Neural cell (in vitro differentiated cells): Measurements from ENCODE around the gene TTLL12. TPM values are rescaled to one million over a fixed set of nuclear protein-coding genes. Genes with fewer than 3 reads are reported as not detected.

Experiments used
- H2AFZ ChIP-seq: fragments of 200-600, 300-800 bp; sonication (generic), shearing (Covaris generic); 2 replicates; pipeline ENCODE4 v1.6.0; 2014; ENCODE audit warnings: low read depth, mild to moderate bottlenecking, antibody characterized with exemption, low read length, moderate library complexity
- H3F3A ChIP-seq: fragments of 200-600 bp; shearing (Covaris generic); 2 replicates; pipeline ENCODE4 v1.6.1; 2016; ENCODE audit warnings: mild to moderate bottlenecking, moderate library complexity, mixed read lengths, antibody characterized with exemption, low read length; ENCODE audit not compliant: insufficient read depth, poor library complexity, severe bottlenecking
- H3K27ac ChIP-seq: fragments of 200-600, 300-800 bp; sonication (generic), shearing (Covaris generic); 2 replicates; pipeline ENCODE4 v1.5.1; 2014; ENCODE audit warnings: mild to moderate bottlenecking, low read length, moderate library complexity
- H3K27me3 ChIP-seq: fragments of 300-800, 200-600 bp; sonication (generic), shearing (Covaris generic); 2 replicates; pipeline ENCODE4 v1.6.0; 2014; ENCODE audit warnings: mild to moderate bottlenecking, low read depth, low read length, moderate library complexity; ENCODE audit not compliant: insufficient read depth
- H3K36me3 ChIP-seq: fragments of 300-800, 200-600 bp; sonication (generic), shearing (Covaris generic); 2 replicates; pipeline ENCODE4 v1.5.1; 2014; ENCODE audit warnings: mild to moderate bottlenecking, antibody characterized with exemption, low read length, moderate library complexity; ENCODE audit not compliant: insufficient read depth
- H3K4me2 ChIP-seq: fragments of 300-800, 200-600 bp; sonication (generic), shearing (Covaris generic); 2 replicates; pipeline ENCODE4 v1.6.0; 2014; ENCODE audit warnings: mild to moderate bottlenecking, low read length
- H3K4me3 ChIP-seq: fragments of 300-800, 200-600 bp; sonication (generic), shearing (Covaris generic); 2 replicates; pipeline ENCODE4 v1.5.1; 2014; ENCODE audit warnings: mild to moderate bottlenecking, low read length, moderate library complexity
- H3K79me2 ChIP-seq: fragments of 200-600 bp; shearing (Covaris generic); replicated peaks from 2 replicates; pipeline ENCODE4 v1.6.0; 2014; ENCODE audit warnings: mild to moderate bottlenecking, low read length, moderate library complexity; ENCODE audit not compliant: insufficient read depth
- H3K9ac ChIP-seq: fragments of 300-800, 200-600 bp; sonication (generic), shearing (Covaris generic); 2 replicates; pipeline ENCODE4 v1.6.1; 2016; ENCODE audit warnings: mild to moderate bottlenecking, low read length, mixed read lengths
- H3K9me2 ChIP-seq: fragments of 200-600 bp; shearing (Covaris generic); 2 replicates; pipeline ENCODE4 v1.6.1; 2016; ENCODE audit warnings: mild to moderate bottlenecking, low read length, mixed read lengths; ENCODE audit not compliant: insufficient read depth
- H3K9me3 ChIP-seq: fragments of 200-600, 300-800 bp; sonication (generic), shearing (Covaris generic); 2 replicates; pipeline ENCODE4 v1.6.1; 2016; ENCODE audit warnings: mild to moderate bottlenecking, mixed run types, low read length, moderate library complexity, mixed read lengths
- H4K20me1 ChIP-seq: fragments of 200-600 bp; shearing (Covaris generic); 2 replicates; pipeline ENCODE4 v1.6.1; 2016; ENCODE audit warnings: mild to moderate bottlenecking, mixed run types; ENCODE audit not compliant: insufficient read depth
- EP300 ChIP-seq: fragments of 450-650 bp; conservative IDR thresholded peaks from 2 replicates; pipeline ENCODE4 v1.6.1; 2014; ENCODE audit warnings: antibody characterized with exemption, mild to moderate bottlenecking, moderate library complexity; ENCODE audit not compliant: poor library complexity, severe bottlenecking
- EZH2 ChIP-seq: fragments of 200-600, 300-800 bp; shearing (Covaris generic), sonication (generic); IDR thresholded peaks from 2 replicates; pipeline ENCODE4 v1.6.1; 2014; ENCODE audit warnings: antibody characterized with exemption, low read length, borderline replicate concordance, mild to moderate bottlenecking; ENCODE audit not compliant: insufficient read depth, poor library complexity, severe bottlenecking
- MXI1 ChIP-seq: fragments of 450-650 bp; conservative IDR thresholded peaks from 2 replicates; pipeline ENCODE4 v1.6.1; 2014; ENCODE audit warnings: antibody characterized with exemption, mild to moderate bottlenecking; ENCODE audit not compliant: poor library complexity, severe bottlenecking
- POLR2AphosphoS5 ChIP-seq: IDR thresholded peaks from 2 replicates; pipeline ENCODE4 v1.6.1; 2012
- RAD21 ChIP-seq: fragments of 450-650 bp; conservative IDR thresholded peaks from 2 replicates; pipeline ENCODE4 v1.6.1; 2014; ENCODE audit warnings: antibody characterized with exemption, mild to moderate bottlenecking, moderate library complexity
- SMC3 ChIP-seq: fragments of 450-650 bp; conservative IDR thresholded peaks from 2 replicates; pipeline ENCODE4 v1.6.1; 2014; ENCODE audit warnings: antibody characterized with exemption, mild to moderate bottlenecking, moderate library complexity; ENCODE audit not compliant: poor library complexity
- TAF1 ChIP-seq: IDR thresholded peaks from 2 replicates; pipeline ENCODE4 v1.6.1; 2012; ENCODE audit warnings: low read depth
- polyA plus RNA-seq: library from polyadenylated mRNA; depleted of rRNA; stranded (reverse); fragments of >200 nt; gene quantifications from 2 replicates; pipeline ENCODE4 v1.2.3, GENCODE V29; 2014
- TF ChIP-seq, protein P1 (sequence below): IDR thresholded peaks from 2 replicates; pipeline ENCODE4 v1.6.1; 2012; ENCODE audit warnings: borderline replicate concordance
- TF ChIP-seq, protein P2 (sequence below): fragments of 450-650 bp; IDR thresholded peaks from 2 replicates; pipeline ENCODE4 v1.5.1; 2014; ENCODE audit warnings: antibody characterized with exemption, mild to moderate bottlenecking, moderate library complexity; ENCODE audit not compliant: poor library complexity, severe bottlenecking

Gene TTLL12
- polyA plus RNA-seq, 1 donor from 2014 or later, result 22.2 TPM

DNA sequence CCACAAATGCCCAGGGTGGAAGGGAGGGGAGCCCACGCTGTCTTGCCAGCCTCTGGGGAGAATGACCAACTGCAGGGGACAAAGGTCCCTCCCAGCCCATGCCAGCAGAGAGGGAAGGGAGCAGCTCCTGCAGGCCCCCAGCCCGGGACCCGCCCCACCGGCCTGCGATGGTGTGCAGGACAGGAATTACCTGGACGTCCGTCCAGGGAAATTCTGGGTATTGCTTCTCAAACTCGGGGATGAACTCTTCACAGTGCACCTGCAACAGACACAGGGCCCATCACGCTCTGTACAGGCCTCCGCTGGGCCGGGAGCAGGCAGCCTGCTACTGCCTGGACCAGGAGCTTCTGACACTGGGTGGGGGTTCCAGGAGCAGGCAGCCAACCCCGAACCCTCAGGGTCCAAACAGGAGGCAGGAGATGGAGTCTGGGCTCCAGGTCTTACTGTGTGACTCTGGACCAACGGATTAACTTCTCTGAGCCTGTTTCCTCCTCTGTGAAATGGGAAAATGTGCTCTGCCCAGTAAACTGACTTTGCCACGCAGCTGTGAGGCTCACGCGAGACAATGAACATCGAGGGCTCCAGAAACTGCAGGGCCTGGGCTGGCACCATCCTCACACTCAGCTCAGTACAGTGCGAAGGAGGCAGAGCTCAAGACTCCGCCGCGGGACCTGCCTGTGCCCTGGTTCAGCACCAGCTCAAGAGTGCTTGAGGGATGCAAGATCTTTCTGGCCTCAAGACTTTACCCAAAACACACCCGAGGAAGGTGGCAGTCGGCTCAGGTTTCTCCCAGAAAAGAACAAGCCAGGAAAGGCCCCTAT is 17.4 kb downstream of the TTLL12 start:
- H3K4me3 ChIP-seq, result no peak overlapping the region
- H3F3A ChIP-seq, result no peaks in the 10 kb centered on the region
- no peak for TF ChIP-seq POLR2AphosphoS5
- TF ChIP-seq EP300, result no peak
- TF ChIP-seq RAD21, result no peak
- no peak for TF ChIP-seq MXI1
- TF ChIP-seq, protein P1, sequence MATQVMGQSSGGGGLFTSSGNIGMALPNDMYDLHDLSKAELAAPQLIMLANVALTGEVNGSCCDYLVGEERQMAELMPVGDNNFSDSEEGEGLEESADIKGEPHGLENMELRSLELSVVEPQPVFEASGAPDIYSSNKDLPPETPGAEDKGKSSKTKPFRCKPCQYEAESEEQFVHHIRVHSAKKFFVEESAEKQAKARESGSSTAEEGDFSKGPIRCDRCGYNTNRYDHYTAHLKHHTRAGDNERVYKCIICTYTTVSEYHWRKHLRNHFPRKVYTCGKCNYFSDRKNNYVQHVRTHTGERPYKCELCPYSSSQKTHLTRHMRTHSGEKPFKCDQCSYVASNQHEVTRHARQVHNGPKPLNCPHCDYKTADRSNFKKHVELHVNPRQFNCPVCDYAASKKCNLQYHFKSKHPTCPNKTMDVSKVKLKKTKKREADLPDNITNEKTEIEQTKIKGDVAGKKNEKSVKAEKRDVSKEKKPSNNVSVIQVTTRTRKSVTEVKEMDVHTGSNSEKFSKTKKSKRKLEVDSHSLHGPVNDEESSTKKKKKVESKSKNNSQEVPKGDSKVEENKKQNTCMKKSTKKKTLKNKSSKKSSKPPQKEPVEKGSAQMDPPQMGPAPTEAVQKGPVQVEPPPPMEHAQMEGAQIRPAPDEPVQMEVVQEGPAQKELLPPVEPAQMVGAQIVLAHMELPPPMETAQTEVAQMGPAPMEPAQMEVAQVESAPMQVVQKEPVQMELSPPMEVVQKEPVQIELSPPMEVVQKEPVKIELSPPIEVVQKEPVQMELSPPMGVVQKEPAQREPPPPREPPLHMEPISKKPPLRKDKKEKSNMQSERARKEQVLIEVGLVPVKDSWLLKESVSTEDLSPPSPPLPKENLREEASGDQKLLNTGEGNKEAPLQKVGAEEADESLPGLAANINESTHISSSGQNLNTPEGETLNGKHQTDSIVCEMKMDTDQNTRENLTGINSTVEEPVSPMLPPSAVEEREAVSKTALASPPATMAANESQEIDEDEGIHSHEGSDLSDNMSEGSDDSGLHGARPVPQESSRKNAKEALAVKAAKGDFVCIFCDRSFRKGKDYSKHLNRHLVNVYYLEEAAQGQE, result no peak
- TF ChIP-seq EZH2, result no peak
- TF ChIP-seq, protein P2, sequence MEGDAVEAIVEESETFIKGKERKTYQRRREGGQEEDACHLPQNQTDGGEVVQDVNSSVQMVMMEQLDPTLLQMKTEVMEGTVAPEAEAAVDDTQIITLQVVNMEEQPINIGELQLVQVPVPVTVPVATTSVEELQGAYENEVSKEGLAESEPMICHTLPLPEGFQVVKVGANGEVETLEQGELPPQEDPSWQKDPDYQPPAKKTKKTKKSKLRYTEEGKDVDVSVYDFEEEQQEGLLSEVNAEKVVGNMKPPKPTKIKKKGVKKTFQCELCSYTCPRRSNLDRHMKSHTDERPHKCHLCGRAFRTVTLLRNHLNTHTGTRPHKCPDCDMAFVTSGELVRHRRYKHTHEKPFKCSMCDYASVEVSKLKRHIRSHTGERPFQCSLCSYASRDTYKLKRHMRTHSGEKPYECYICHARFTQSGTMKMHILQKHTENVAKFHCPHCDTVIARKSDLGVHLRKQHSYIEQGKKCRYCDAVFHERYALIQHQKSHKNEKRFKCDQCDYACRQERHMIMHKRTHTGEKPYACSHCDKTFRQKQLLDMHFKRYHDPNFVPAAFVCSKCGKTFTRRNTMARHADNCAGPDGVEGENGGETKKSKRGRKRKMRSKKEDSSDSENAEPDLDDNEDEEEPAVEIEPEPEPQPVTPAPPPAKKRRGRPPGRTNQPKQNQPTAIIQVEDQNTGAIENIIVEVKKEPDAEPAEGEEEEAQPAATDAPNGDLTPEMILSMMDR, result no peak
- no peak for TF ChIP-seq TAF1
- no peak for TF ChIP-seq SMC3
- H3K4me2 ChIP-seq, result no peak overlapping the region
- no peak overlapping the region for H3K9ac ChIP-seq
- H3K27ac ChIP-seq, result no peak overlapping the region
- no peaks in the 10 kb centered on the region for H3K27me3 ChIP-seq
- no peaks in the 10 kb centered on the region for H4K20me1 ChIP-seq
- no peak overlapping the region for H2AFZ ChIP-seq
- no peaks in the 10 kb centered on the region for H3K36me3 ChIP-seq
- no peaks in the 10 kb centered on the region for H3K9me2 ChIP-seq
- no peaks in the 10 kb centered on the region for H3K79me2 ChIP-seq
- no peaks in the 10 kb centered on the region for H3K9me3 ChIP-seq

DNA sequence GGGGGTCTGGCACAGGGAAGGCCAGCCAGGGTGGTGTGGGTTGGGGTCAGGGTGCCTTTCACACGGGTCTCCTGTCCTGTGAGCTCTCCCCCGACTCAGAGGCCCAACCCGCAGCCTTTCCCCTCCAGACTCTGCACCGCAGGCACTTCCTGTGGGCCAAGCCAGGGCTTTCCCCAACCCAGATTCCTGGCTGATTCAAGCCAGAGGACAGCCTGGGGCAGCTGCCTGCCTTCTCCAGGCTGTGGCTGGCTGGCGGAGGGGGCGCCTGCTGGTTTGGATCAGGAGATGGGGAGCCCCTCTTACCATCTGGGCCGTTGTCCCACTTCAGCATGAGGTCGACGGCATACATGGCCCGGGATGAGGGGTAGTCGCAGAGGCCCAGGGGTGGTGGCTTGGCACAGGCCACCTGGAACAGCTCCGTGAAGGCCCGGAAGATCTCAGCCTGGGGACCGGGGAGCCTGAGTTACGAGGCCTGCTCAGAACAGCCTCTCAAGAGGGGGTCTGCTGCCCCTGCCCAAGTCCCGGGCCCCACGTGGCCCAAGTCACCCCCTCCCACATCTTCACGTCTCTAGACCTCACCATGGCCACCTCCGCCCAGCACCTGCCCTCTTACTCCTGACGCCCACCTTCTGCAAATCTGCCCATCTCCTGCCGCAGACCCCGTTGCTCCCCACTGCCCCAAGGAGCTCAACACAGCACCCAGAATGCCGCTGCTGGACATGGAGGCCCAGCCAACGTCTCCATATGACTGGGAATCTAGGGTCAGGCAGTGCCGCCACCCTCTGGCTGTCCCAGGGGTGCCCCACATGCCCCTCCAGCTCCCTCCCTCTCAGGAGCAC is 18.2 kb downstream of the TTLL12 start:
- H3K4me3 ChIP-seq, result no peak overlapping the region
- no peaks in the 10 kb centered on the region for H3K27me3 ChIP-seq
- no peak overlapping the region for H3K9ac ChIP-seq
- H4K20me1 ChIP-seq, result no peaks in the 10 kb centered on the region
- no peaks in the 10 kb centered on the region for H3K9me3 ChIP-seq
- no peak overlapping the region for H3K27ac ChIP-seq
- H2AFZ ChIP-seq, result no peak overlapping the region
- H3K36me3 ChIP-seq, result no peaks in the 10 kb centered on the region
- H3F3A ChIP-seq, result no peaks in the 10 kb centered on the region
- no peak overlapping the region for H3K4me2 ChIP-seq
- no peaks in the 10 kb centered on the region for H3K79me2 ChIP-seq
- H3K9me2 ChIP-seq, result no peaks in the 10 kb centered on the region
- TF ChIP-seq EP300, result no peak
- no peak for TF ChIP-seq SMC3
- no peak for TF ChIP-seq MXI1
- TF ChIP-seq, protein P1, result no peak
- TF ChIP-seq, protein P2, result no peak
- TF ChIP-seq RAD21, result no peak
- no peak for TF ChIP-seq TAF1
- TF ChIP-seq EZH2, result no peak
